ENCODE results near the gene SERPINF2.
"Not testable (repeated sequence)": the region's sequence is repeated elsewhere in the genome, so short reads cannot be mapped to it uniquely, and the experiment has no call there.

The SERPINF2 gene

DNA sequence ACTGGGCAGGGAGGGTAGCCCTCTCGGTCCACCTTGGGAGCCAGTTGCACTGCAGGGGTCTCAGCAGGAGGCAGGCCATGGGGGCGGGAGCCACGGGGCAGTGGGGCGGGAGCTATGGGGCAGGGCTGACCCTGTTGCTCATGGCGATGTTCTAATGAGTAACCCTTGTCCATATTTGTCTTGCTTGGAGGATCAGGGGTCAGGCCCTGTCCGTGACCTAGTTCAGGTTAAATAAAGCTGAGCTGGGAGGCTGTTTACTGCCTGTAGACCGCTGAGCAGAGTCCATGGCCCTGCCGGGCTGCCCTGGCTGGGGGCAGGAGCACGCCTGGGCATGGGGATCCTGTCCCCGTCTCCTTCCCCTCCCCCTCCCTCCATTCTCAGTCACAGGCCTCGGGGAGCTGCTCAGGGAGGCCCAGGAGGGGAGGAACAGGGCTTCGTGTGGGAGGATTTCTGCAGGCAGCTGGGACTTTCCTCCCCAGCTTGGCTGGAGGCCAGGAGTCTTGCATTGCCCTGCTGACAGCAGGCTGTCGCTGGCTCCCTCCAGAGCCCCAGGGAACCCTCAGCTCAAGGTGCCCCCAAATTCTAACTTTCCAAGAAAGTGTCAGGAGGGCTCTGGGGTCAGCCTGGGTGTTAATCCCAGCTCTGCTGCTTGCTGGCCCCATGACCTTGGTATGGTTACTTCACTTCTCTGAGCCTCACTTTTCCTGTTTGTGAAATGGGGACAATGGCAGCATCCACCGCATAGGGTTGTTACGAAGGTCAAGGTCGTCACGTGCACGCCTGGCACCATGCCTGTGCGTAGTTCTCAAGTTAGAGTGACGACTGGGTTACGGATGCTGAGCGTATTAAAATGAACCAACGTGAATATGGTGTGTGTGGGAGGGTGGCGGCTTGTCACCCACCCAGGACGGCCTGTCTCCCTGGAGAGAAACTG, 6.1 kb upstream of the SERPINF2 start:
- DNase-seq: no peak

DNA sequence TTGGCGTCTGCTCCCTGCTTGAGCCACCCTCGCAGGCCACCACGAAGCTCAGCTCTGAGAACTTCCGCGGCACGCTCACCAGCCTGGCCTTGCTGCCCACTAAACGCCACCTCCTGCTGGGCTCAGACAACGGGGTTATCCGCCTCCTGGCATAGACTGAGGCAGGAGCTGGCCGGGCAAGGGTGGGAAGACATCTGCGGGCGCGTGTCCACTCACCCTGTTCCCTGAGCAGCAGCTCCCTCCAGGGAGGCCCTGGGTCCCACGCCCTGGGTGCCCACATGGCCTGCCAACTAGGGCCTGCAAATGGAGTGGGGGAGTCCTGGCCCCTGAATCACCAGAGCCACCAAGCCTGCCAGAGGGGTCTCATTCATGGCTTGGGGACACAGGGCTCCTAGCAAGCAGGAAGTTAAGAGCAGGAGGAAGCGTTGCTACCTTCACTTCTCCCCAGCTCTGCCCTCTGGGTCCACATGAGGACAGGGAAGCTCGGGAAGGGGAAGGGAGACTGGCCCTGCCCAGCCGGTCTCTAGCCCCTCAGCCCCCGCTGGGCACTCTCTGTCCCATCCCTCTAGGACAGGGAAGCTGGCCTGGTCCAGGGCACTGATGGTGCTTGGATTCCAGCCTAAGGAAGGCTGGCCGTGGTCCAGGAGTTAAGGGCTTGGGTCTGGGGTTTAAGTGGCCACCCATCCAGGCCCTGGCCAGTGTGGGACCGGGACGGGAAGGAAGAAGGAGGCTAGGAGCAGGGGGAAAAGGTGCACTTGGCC, 5.0 kb upstream of the SERPINF2 start:
- DNase-seq: no peak

DNA sequence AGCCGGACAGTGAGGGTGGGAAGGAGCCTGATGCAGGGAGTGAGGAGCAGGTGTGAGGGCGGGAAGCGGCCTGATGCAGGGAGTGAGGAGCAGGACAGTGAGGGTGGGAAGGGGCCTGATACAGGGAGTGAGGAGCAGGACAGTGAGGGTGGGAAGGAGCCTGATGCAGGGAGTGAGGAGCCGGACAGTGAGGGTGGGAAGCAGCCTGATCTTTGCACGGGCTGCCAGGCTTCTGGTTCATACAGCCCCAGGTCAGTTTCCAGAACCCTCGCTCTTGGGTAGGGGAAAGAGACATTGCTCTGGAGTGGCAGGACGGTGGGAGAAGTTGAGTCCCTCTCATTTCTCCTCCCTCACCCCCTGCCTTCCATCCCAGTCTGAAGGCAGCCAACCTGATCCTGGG, 772 bp upstream of the SERPINF2 start:
- not testable (repeated sequence) for DNase-seq

DNA sequence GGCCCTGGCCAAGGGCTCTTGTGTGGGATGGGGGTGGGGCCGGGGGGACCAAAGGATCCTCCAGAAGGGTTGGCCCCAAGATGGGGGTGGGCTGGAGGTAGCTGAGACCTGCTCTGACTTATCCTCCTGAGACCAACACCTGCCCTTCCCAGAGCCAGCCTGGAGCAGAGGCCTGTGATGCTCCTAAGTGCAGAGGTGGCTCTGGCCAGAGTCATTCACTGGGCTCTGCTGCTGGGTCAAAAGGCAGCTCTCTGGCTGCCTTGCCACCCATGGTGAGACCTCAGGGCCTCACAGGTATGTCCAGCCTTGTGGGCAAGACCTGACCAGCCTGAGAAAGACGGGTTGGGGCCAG, 393 bp downstream of the SERPINF2 start:
- DNase-seq: no peak

DNA sequence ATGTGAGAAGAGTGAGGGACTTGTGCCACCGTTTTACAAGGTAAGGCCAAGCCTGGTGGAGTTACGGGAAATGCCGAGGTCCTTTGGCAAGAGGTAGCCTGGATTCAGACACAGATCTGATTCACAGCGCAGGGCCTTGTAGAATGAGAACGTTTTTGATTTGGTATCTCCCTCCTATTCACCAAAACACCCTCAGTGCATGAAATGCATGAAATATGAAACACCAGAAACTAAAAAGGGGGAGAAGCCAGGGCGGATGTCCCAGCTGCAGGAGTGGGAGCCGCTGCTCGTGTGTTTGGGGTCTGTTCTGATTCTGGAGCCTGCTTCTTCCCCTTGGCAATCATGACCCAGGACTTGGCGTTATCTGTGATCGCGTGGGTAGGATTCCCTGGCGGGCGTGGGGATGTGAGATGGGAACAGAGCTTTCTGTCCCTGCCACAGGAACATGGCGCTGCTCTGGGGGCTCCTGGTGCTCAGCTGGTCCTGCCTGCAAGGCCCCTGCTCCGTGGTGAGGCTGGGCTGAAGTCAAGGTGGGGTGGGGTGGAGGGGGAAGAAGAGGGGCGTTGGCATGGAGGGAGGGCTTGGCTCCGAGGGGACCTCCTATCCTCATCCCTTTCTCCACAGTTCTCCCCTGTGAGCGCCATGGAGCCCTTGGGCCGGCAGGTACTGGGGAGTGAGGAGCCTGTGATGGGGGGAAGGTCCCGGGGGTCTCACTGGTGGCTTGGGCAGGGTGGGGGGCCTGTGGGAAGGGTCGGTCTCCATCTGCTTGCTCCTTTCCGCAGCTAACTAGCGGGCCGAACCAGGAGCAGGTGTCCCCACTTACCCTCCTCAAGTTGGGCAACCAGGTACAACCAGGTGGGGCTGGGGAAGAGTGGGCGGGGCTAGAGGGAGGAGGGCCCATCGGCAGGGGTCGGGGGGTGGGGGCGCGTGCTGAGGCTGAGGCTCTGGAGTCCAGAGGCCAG, 2.2 kb downstream of the SERPINF2 start:
- DNase-seq: no peak

DNA sequence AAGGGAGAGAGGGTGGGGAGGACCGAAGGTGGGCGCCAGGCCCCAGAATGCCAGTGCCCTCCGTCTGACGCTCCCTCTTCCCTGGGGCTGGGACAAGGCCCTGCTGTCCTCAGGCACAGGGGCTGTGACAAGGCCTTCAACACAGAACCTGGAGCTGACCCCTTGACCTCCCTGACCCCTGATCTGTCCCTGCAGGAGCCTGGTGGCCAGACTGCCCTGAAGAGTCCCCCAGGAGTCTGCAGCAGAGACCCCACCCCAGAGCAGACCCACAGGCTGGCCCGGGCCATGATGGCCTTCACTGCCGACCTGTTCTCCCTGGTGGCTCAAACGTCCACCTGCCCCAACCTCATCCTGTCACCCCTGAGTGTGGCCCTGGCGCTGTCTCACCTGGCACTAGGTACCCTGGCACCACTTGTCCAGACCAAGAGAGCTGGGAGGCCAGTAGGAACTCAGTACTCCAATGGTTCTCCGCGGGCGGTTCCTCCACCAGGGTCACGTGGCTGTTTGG, 2.9 kb downstream of the SERPINF2 start:
- no peak for DNase-seq

DNA sequence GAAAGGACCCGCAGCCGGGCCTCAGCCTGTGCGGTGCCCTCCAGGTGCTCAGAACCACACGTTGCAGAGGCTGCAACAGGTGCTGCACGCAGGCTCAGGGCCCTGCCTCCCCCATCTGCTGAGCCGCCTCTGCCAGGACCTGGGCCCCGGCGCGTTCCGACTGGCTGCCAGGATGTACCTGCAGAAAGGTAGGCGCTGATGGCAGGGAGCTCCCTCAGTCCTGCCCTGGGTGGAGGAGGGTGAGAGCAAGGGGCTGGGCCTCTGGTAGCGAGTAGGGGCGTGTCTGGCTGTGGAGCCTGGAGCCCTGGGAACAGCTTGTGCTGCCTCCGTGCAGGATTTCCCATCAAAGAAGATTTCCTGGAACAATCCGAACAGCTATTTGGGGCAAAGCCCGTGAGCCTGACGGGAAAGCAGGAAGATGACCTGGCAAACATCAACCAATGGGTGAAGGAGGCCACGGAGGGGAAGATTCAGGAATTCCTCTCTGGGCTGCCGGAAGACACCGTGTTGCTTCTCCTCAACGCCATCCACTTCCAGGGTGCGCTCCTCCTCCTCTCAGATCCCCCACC, 4.4 kb downstream of the SERPINF2 start:
- no peak for DNase-seq

DNA sequence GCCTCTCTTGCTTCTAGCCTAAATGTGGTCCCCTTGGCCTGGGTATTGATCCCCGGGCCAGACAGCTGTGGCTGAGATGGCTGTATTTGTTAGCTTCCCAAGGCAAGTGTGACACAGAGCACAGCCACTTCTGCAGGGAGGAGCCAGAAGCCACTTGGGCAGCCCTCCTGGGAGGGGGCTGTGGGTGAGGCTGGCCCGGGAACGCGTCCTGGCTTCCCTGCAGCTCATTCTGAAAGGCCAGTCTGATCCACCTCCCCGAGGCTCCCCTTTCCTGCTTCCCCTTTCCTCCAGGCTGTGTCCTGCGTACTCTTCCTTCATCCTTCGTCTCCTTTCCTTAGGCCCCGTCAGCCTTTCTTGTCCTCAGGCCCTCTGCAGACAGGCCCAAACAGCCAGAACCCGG, 8.0 kb downstream of the SERPINF2 start:
- DNase-seq: no peak

DNA sequence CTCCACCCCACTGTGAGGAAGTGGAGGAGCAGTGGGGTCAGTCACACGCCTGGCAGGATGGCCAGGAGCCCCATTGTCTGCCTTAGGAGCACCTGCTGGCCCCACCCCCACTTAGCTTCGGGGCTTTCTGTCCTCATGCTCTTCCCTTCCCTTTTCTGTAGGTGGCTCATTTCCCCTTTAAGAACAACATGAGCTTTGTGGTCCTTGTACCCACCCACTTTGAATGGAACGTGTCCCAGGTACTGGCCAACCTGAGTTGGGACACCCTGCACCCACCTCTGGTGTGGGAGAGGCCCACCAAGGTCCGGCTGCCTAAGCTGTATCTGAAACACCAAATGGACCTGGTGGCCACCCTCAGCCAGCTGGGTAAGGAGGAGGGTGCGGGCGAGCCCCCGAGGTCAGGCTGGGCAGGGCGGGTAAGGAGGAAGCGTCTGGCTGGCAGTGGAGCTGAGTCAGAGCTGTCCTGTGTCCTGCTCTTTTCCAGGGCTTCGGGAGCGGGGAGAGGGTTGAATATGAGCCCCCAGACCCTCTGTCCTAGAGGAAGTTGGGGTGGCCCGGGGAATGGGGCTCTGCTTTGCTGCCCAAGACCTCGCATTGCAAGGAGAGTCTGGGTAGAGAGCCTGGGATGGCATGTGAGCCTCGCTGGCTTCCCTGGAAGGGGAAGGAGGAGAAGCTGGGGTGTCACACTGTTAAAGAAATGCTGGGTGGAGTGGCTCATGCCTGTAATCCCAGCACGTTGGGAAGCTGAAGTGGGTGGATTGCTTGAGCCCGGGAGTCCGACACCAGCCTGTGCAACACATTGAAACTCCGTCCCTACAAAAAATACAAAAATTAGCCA, 10.0 kb downstream of the SERPINF2 start:
- no peak for DNase-seq

DNA sequence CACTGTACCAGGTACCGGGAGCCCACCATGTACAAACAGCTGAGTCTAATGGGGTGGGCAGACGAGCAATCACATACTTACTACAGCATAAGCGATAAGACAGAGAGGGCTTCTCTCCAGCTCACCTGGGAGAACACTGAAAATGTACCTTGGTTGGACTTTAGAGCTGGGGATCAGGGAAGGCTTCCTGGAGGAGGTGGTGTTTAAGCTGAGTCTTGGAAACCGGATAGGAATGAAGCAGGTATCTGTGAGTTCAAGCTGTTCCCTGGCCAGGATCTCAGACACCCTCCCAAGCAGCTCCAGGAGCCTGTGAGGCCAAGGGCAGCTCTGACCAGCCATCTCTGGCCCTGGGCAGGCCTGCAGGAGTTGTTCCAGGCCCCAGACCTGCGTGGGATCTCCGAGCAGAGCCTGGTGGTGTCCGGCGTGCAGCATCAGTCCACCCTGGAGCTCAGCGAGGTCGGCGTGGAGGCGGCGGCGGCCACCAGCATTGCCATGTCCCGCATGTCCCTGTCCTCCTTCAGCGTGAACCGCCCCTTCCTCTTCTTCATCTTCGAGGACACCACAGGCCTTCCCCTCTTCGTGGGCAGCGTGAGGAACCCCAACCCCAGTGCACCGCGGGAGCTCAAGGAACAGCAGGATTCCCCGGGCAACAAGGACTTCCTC, 11.2 kb downstream of the SERPINF2 start:
- no peak for DNase-seq

DNA sequence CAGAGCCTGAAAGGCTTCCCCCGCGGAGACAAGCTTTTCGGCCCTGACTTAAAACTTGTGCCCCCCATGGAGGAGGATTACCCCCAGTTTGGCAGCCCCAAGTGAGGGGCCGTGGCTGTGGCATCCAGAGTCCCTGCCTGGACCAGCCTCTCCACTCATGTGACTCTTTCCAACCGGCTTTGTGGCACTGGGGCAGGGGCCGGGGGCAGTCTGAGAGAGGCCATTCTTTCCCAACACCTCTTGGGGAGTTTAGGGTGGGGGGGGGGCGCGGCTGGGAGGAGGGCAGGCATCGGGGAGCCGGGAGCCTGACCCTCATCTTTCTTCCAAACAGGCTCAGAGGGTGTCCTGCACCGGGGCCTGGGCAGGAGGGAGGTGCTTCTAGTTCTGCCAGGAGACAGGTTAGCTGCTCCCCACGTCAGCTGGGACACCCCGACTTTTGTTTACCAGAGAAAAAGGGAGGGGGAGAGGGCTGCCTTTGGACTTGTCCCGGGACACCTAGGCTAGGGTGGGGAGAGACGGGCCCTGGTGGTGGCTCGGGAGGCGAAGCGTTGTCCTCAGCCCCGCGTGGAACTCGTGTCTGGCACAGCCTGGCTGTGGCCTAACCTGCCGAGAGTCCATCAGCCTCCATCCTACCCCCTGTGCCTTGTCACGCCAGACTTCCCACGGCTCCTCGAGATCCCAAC, 11.9 kb downstream of the SERPINF2 start:
- no peak for DNase-seq

DNA sequence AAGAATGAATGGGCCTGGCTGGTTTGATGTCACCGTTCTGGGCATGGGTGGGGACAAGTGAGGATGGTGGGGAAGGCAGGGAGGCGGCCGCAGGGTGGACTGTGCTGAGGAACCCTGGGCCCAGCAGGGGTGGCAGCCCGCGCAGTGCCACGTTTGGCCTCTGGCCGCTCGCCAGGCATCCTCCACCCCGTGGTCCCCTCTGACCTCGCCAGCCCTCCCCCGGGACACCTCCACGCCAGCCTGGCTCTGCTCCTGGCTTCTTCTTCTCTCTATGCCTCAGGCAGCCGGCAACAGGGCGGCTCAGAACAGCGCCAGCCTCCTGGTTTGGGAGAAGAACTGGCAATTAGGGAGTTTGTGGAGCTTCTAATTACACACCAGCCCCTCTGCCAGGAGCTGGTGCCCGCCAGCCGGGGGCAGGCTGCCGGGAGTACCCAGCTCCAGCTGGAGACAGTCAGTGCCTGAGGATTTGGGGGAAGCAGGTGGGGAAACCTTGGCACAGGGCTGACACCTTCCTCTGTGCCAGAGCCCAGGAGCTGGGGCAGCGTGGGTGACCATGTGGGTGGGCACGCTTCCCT, 12.7 kb downstream of the SERPINF2 start:
- DNase-seq: no peak

DNA sequence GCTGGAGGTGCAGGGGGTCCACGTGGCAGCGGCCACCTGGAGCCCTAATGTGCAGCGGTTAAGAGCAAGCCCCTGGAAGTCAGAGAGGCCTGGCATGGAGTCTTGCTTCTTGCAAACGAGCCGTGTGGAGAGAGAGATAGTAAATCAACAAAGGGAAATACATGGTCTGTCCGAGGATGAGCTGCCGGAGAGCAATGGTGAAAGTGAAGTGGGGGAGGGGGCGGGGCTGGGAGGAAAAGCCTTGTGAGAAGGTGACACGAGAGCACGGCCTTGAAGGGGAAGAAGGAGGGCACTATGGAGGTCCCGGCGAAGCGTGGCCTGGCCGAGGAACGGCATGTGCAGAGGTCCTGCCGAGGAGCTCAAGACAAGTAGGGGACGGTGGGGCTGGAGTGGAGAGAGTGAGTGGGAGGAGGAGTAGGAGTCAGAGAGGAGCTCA, 13.2 kb downstream of the SERPINF2 start:
- no peak for DNase-seq

DNA sequence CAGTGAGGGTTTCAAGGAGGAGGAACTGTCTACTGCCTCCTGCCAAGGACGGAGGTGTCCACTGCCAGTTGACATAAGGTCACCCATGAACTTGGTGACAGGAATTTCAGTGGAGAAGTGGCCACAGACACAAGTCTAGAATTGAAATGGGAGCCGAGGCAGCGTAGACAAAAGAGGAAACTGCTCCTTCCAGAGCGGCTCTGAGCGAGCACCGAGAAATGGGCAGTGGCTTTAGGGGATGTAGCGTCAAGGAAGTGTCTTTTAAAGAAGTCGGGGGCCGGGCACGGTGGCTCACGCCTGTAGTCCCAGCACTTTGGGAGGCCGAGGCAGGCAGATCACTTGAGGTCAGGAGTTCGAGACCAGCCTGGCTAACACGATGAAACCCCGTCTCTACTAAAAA, 16.1 kb downstream of the SERPINF2 start:
- DNase-seq: no peak

DNA sequence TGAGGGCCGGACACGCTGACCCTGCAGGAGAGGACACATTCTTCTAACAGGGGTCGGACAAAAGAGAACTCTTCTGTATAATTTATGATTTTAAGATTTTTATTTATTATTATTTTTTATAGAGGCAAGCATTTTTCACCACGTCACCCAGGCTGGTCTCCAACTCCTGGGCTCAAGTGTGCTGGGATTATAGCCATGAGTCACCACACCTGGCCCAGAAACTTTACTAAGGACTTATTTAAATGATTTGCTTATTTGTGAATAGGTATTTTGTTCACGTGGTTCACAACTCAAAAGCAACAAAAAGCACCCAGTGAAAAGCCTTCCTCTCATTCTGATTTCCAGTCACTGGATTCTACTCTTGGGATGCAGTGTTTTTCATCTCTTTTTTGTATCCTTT, 16.9 kb downstream of the SERPINF2 start:
- no peak for DNase-seq

DNA sequence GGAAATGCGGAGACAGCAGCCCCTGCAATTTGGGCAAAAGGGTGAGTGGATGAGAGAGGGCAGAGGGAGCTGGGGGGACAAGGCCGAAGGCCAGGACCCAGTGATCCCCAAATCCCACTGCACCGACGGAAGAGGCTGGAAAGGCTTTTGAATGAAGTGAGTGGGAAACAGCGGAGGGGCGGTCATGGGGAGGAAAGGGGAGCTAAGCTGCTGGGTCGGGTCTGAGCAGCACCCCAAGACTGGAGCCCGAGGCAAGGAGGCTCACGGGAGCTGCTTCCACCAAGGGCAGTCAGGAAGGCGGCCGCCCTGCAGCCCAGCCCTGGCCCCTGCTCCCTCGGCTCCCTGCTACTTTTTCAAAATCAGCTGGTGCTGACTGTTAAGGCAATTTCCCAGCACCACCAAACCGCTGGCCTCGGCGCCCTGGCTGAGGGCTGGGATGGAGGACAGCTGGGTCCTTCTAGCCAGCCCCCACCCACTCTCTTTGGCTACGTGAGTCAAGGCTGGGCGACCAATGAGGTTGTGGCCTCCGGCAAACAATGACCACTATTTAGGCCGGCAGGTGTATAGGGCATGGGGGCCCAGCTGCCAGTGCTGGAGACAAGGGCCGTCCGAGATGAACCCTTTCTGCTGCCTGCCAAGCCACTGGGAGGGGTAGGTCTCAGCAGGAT, 19.7 kb downstream of the SERPINF2 start:
- no peak for DNase-seq

DNA sequence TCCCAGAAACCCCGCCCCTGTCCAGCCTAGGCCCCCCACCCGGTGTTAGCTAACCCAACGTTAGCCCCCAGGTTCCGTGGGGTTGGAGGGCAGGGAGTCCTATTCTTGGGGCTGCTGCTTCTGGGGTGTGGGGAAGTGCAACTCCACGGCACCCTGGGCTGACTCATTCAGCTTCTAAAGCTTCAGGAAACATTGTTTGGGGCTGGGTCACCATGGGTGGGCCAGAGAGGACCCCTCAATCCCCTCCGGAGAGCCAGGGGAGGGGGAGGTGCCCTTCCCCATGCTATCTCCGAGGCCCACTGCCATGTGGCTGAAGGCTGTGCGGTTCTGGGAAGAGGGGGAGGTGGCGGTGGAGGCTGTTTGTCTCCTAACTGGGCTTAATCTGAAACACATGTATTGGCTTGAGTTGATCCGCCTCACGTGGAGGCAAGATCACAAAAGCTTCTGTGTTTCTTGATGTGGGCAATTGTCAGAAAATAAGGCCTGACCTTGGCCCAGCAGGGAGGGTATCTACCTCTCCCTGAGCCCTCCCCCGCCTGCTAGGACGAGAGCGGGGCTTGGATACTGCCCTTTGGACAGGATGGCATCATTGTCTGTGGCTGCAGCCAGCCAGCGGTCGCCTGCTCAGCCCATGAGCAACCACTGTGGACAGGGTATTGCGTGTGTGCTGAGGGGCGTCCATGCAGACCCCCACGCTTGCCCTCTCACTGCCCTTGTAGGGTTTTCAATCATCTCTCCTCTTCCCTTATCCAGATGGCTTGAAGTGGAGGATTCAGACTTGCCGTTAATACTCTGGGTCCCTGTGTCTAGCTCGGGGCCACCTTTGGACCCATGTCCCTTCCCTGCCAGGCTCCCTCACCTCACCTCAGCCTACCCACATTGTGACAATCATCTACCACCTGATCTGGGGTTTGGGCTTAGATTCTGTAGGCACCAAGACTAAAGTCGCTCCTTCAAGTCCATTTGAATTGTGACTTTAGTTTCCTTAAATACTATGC, 20.5 kb downstream of the SERPINF2 start:
- DNase-seq: no peak

DNA sequence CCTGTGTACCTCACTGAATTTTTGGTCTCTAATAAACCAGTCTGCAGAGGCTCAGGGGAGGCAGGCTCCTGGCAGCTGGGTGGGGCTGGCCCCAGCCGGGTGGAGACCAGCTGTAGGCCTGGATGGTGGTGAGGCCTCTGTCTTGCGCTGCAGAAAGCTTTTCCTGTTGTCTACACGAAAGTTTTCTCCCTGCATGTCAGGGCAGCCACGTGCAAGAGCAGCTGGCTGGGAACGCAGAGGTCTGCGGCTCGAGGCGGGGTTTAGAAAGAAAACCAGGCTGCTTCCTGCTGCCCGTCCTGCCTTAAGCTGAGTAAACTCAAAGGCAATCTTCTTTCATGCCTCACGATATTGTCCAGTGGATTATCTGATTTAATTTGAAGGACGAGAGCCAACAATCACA, 21.6 kb downstream of the SERPINF2 start:
- peak; percentile 67 for DNase-seq
